Measurements from ENCODE around the gene DAPL1. TPM values are rescaled to one million over a fixed set of nuclear protein-coding genes. Genes with fewer than 3 reads are reported as not detected.

Gene DAPL1
- polyA plus RNA-seq, 1 donor from 2014 or later, result not detected

Other genes starting within 250 kb of the DAPL1 start
- gene TANC1, start 173.3 kb downstream of the DAPL1 start, polyA plus RNA-seq, result 0.15 TPM